GM12878 (cell line): ENCODE data around the gene A2ML1. TPM values are rescaled to one million over a fixed set of nuclear protein-coding genes. Genes with fewer than 3 reads are reported as not detected.

ENCODE experiments used
- ATAC-seq: fragments of 200-7000 bp; cut with Tn5 transposase; 3 replicates; pipeline ENCODE4 v1.9.1; 2020; ENCODE audit warnings: mild to moderate bottlenecking, moderate library complexity
- BruUV-seq: library from RNA; stranded (reverse); fragments of 400-500 nt; replicated peaks from 2 replicates; lab custom pipeline; 2021; lab: Mats Ljungman, UMichigan
- CTCF ChIA-PET: fragments of 300-600 bp; sonication (Branson Sonifier 250); formaldehyde crosslinking; extraction: SDS; loops from one replicate; lab custom pipeline; 2021; ENCODE audit warnings: inconsistent platforms; lab: Yijun Ruan, JAX
- POLR2A ChIA-PET: fragments of 350-600 bp; formaldehyde crosslinking; extraction: SDS; loops from one replicate; lab custom pipeline; 2021; ENCODE audit warnings: inconsistent platforms; lab: Charles Lee
- RAD21 ChIA-PET: fragments of 300-600 bp; sonication (Branson Sonifier 250); formaldehyde crosslinking; loops from one replicate; lab custom pipeline; 2023; ENCODE audit warnings: antibody characterized with exemption; ENCODE audit not compliant: unreplicated experiment; lab: Charles Lee
- SMC1A ChIA-PET: fragments of 300-600 bp; sonication (Branson Sonifier 250); formaldehyde crosslinking; loops from one replicate; lab custom pipeline; 2023; ENCODE audit not compliant: unreplicated experiment, uncharacterized antibody; lab: Charles Lee
- DNase-seq: peaks from one replicate; pipeline ENCODE4 v3.0.0-alpha.2; 2011; ENCODE audit warnings: low read depth, low spot score
- FAIRE-seq: peaks from 3 replicates; lab custom pipeline; 2011; peaks lifted over from hg19 to GRCh38; lab: Jason Lieb, UNC
- H2AFZ ChIP-seq: 2 replicates; pipeline ENCODE4 v1.6.0; 2011; ENCODE audit warnings: low read depth, low read length, control low read depth; ENCODE audit not compliant: control insufficient read depth
- H3K27ac ChIP-seq: 2 replicates; pipeline ENCODE4 v1.5.1; 2011; ENCODE audit warnings: control low read depth; ENCODE audit not compliant: control insufficient read depth, insufficient read depth
- H3K27me3 ChIP-seq, 2 experiments: replicated peaks in 1 of 2; 2 replicates each; pipeline versions ENCODE4 v1.6.0 to v1.6.1; 2011; ENCODE audit warnings: low read length in 1 of 2; ENCODE audit not compliant: control insufficient read depth in 2 of 2, insufficient read depth in 2 of 2
- H3K36me3 ChIP-seq, 2 experiments: 2 replicates each; pipeline ENCODE4 v1.5.1; 2011; ENCODE audit warnings: low read length in 1 of 2; ENCODE audit not compliant: control insufficient read depth in 2 of 2, insufficient read depth in 2 of 2
- H3K4me1 ChIP-seq: 2 replicates; pipeline ENCODE4 v1.6.1; 2011; ENCODE audit warnings: mild to moderate bottlenecking, low read length, moderate library complexity, mixed read lengths; ENCODE audit not compliant: control insufficient read depth, insufficient read depth
- H3K4me2 ChIP-seq: 2 replicates; pipeline ENCODE4 v1.6.0; 2011; ENCODE audit warnings: control low read depth; ENCODE audit not compliant: control insufficient read depth, insufficient read depth
- H3K4me3 ChIP-seq: fragments of 200-600 bp; sonication (generic); 2 replicates; pipeline ENCODE4 v1.5.1; 2016
- H3K79me2 ChIP-seq: 2 replicates; pipeline ENCODE4 v1.6.0; 2011; ENCODE audit warnings: low read length; ENCODE audit not compliant: control insufficient read depth, insufficient read depth
- H3K9ac ChIP-seq: 2 replicates; pipeline ENCODE4 v1.8.0; 2011; ENCODE audit warnings: low read length, control low read depth, mixed read lengths; ENCODE audit not compliant: control insufficient read depth, insufficient read depth
- H3K9me3 ChIP-seq: replicated peaks from 3 replicates; pipeline ENCODE4 v1.5.1; 2011; ENCODE audit warnings: mild to moderate bottlenecking, low read length; ENCODE audit not compliant: control insufficient read depth, insufficient read depth
- H4K20me1 ChIP-seq: 2 replicates; pipeline ENCODE4 v1.6.0; 2011; ENCODE audit not compliant: control insufficient read depth, insufficient read depth
- BMI1 ChIP-seq: fragments of 450-650 bp; IDR thresholded peaks from 2 replicates; pipeline ENCODE4 v1.6.1; 2016; ENCODE audit warnings: mild to moderate bottlenecking, moderate library complexity, borderline replicate concordance
- ESRRA ChIP-seq: IDR thresholded peaks from 2 replicates; pipeline ENCODE4 v1.6.1; 2012; ENCODE audit warnings: mild to moderate bottlenecking, low read length, improper control_type of control experiment
- GABPA ChIP-seq: IDR thresholded peaks from 2 replicates; pipeline ENCODE4 v1.6.1; 2014; ENCODE audit warnings: antibody characterized with exemption, low read depth, mild to moderate bottlenecking, inconsistent platforms
- HCFC1 ChIP-seq: fragments of 150-350 bp; IDR thresholded peaks from 2 replicates; pipeline ENCODE4 v1.6.1; 2014; ENCODE audit warnings: low read length
- KLF5 ChIP-seq: fragments of 450-650 bp; IDR thresholded peaks from 2 replicates; pipeline ENCODE4 v1.6.1; 2014; ENCODE audit warnings: mild to moderate bottlenecking; ENCODE audit not compliant: partially characterized antibody
- MEF2A ChIP-seq: IDR thresholded peaks from 2 replicates; pipeline ENCODE4 v1.6.1; 2011; ENCODE audit warnings: low read depth, mild to moderate bottlenecking, low read length, moderate library complexity; ENCODE audit not compliant: insufficient read depth
- NFIC ChIP-seq: IDR thresholded peaks from 2 replicates; pipeline ENCODE4 v1.6.1; 2012; ENCODE audit warnings: low read depth, mild to moderate bottlenecking, inconsistent platforms, low read length, moderate library complexity
- NFYA ChIP-seq: IDR thresholded peaks from 2 replicates; pipeline ENCODE4 v1.6.1; 2011; ENCODE audit warnings: low read depth, mild to moderate bottlenecking, low read length, improper control_type of control experiment, borderline replicate concordance
- NR2C1 ChIP-seq: fragments of 450-650 bp; IDR thresholded peaks from 2 replicates; pipeline ENCODE4 v1.6.1; 2017; ENCODE audit warnings: antibody characterized with exemption, mild to moderate bottlenecking, moderate library complexity
- RELA ChIP-seq: fragments of 450-650 bp; IDR thresholded peaks from 2 replicates; pipeline ENCODE4 v1.8.0; 2014; ENCODE audit warnings: borderline replicate concordance; ENCODE audit not compliant: partially characterized antibody
- TCF12 ChIP-seq: IDR thresholded peaks from 2 replicates; pipeline ENCODE4 v1.6.1; 2011; ENCODE audit warnings: low read depth, mild to moderate bottlenecking, low read length
- TCF7 ChIP-seq: IDR thresholded peaks from 2 replicates; pipeline ENCODE4 v1.6.1; 2014; ENCODE audit warnings: antibody characterized with exemption, borderline replicate concordance
- WGBS: methylation state at CpG from one replicate; pipeline ENCODE4 v1.1.6; 2016; ENCODE audit warnings: low lambda C conversion rate; ENCODE audit not compliant: insufficient replicate concordance, insufficient coverage; ENCODE audit errors: missing lambda C conversion rate; 5-methylcytosine and 5-hydroxymethylcytosine counted together
- in situ Hi-C: fragments of 300-500 bp; cut with MboI; formaldehyde crosslinking; loops from 9 replicates; pipeline ENCODE4 v1.14.3; 2018; ENCODE audit warnings: mixed read lengths
- intact Hi-C: fragments of 100-400 bp; cut with micrococcal nuclease; formaldehyde crosslinking; loops from one replicate; pipeline ENCODE4 v1.14.2; 2022; ENCODE audit not compliant: unreplicated experiment
- polyA plus RNA-seq, 11 experiments: library from polyadenylated mRNA; depleted of rRNA in 4 of 11; unstranded in 6 of 11; stranded (reverse) in 5 of 11; fragments of >200 nt; fragmentation: Nextera tagmentation in 4 of 11; fragmentation: Illumina TruSeq in 1 of 11; extraction: Ambion mirVana in 4 of 11; extraction: Trizol in 1 of 11; gene quantifications; 1 replicate in 1 of 11; 2 replicates in 10 of 11; pipeline versions ENCODE4 v1.2.1 to v1.2.3, GENCODE V29; 2011 to 2016; ENCODE audit warnings: inconsistent platforms in 2 of 11, missing spikeins in 2 of 11, low read depth in 1 of 11
- total RNA-seq, 4 experiments: library from RNA; depleted of rRNA in 3 of 4; stranded (reverse); fragments of >200 nt in 3 of 4; fragmentation: Illumina TruSeq in 1 of 4; extraction: Trizol in 1 of 4; gene quantifications; 2 replicates each; pipeline versions ENCODE4 v1.2.1 to v1.2.3, GENCODE V29; 2013 to 2021
- TF ChIP-seq, protein P1 (sequence below): fragments of 450-650 bp; IDR thresholded peaks from 2 replicates; pipeline ENCODE4 v1.6.1; 2016; ENCODE audit warnings: mild to moderate bottlenecking

The A2ML1 gene
- total and polyA plus RNA-seq, 10 of the 15 experiments (the other 5 are each of a cell fraction or from before 2014, with no cell fraction given), result not detected

DNA sequence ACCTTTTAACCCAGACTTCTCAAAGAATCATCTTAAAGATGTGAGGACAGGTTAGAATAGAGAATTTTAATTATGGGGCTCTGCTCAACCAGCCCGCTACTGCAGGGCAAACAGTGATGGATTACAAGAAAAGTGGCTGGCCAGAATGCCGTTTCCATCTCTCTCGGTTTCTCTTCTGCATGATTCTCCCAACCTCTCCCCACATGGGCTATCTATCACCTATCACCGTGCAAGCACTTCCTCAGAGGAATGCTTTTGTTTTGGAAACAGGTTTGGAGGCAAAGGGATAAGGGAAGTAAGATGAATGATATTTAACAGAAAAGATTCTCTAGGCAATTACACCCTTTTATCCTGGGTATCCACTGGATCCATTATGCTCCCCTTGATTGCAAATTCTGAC, 54.5 kb downstream of the A2ML1 start:
- Histone ChIP-seq H3K4me3 (no peak overlapping the region), H2AFZ (no peak overlapping the region), H4K20me1 (no peaks in the 10 kb centered on the region), H3K79me2 (no peaks in the 10 kb centered on the region), H3K9ac (no peak overlapping the region), H3K4me2 (no peak overlapping the region), H3K9me3 (no peaks in the 10 kb centered on the region), H3K27ac (no peak overlapping the region), H3K4me1 (no peaks in the 10 kb centered on the region), H3K27me3 (no peaks in the 10 kb centered on the region; a peak in 2 of 4 replicates), H3K36me3 (no peaks in the 10 kb centered on the region)
- TF ChIP-seq BMI1 (no peak), RELA (no peak), MEF2A (no peak), TCF12 (no peak), NFIC (no peak), HCFC1 (no peak), KLF5 (no peak), ESRRA (no peak), NFYA (no peak), TCF7 (no peak), NR2C1 (no peak), GABPA (no peak)
- TF ChIP-seq, protein P1, sequence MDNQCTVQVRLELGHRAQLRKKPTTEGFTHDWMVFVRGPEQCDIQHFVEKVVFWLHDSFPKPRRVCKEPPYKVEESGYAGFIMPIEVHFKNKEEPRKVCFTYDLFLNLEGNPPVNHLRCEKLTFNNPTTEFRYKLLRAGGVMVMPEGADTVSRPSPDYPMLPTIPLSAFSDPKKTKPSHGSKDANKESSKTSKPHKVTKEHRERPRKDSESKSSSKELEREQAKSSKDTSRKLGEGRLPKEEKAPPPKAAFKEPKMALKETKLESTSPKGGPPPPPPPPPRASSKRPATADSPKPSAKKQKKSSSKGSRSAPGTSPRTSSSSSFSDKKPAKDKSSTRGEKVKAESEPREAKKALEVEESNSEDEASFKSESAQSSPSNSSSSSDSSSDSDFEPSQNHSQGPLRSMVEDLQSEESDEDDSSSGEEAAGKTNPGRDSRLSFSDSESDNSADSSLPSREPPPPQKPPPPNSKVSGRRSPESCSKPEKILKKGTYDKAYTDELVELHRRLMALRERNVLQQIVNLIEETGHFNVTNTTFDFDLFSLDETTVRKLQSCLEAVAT, result no peak
- 5% methylated on average over 4 of the region's 4 CpGs for WGBS
- ATAC-seq (no peak), FAIRE-seq (no peak), DNase-seq (no peak)
- no TSS peak for BruUV-seq
- ChIA-PET CTCF (no interaction called here), POLR2A (no interaction called here), SMC1A (no interaction called here), RAD21 (no interaction called here)
- in situ Hi-C loops (loop anchor here (25.0 kb wide), 1 partner anchor 340 kb away; the partner anchor contains the start of gene CLEC4E), intact Hi-C loops (no loop called here)
